ENCODE data around the gene PHIP. TPM values are rescaled to one million over a fixed set of nuclear protein-coding genes. Genes with fewer than 3 reads are reported as not detected.

The PHIP gene
- total and polyA plus RNA-seq, 9 of the 15 experiments (the other 6 are each of a cell fraction or from before 2014, with no cell fraction given), result 8.1 to 36.3 (median 16.5) TPM

DNA sequence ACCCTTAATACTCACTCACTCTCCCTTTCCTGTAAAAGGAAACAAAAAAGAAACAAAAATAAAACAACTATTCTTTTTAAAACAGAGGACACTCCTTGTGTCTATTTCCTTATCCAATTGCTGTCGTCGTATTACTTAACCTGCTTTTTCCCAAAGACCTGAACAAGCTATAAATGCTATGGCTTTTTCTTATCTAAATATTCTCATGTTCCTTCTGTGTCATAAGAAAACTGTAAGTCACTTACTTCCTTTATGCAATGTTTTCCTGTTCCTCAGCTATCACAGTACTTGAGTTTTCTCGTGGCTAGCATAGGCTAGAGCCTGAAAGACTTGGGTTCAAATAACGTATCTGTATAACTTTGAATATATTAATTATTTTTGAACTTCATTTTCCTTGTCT, 111.5 kb downstream of the PHIP start (continued):
- no peak for TF ChIP-seq HMG20B (CRISPR knock-in tag; IDR thresholded peaks at IDR 0.05)
- TF ChIP-seq NR4A1 (CRISPR knock-in tag; IDR thresholded peaks at IDR 0.05), result no peak
- TF ChIP-seq NR4A1 (tag; IDR thresholded peaks at IDR 0.05), result no peak

DNA sequence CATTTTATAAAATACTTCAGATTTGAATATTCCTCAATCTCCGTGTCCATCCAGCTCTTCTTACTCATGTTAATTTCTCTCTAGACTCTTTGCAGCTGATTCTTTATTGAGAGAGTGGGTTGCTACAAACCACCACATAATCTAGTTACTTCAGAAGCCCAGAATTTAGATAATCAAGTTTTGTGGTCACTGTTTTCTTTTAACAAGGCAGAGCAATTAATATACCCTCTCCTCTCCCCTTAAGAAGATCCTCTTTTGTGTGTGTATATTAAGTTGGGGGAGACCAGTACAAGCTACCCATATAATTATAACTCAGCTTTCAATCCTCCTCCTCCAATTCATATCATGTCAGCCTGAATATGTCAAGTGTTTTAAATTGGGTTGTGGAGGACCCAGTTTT, 115.6 kb downstream of the PHIP start:
- 92% methylated on average over 1 of the region's 1 CpG for WGBS (ENCODE audit: insufficient coverage, low coverage, missing lambda C conversion rate)
- POLR2A ChIA-PET, result interaction anchor here (0.7 kb wide), 1 partner anchor 17 kb away, joined by 5 read pairs; no protein-coding TSS in a partner anchor
- H4K20me1 ChIP-seq (replicated peaks; ENCODE audit: control insufficient read depth, insufficient read depth, low read length), result no peaks in the 10 kb centered on the region
- TF ChIP-seq, protein P1, sequence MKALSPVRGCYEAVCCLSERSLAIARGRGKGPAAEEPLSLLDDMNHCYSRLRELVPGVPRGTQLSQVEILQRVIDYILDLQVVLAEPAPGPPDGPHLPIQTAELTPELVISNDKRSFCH (CRISPR knock-in tag; IDR thresholded peaks at IDR 0.05), result no peak
- TF ChIP-seq, protein P1 (tag; IDR thresholded peaks at IDR 0.05), result no peak
- TF ChIP-seq PHF8 (IDR thresholded peaks at IDR 0.05; ENCODE audit: borderline replicate concordance, low read length), result no peak
- no peak for TF ChIP-seq SAFB2 (IDR thresholded peaks at IDR 0.05; ENCODE audit: borderline replicate concordance, low read depth, low read length, severe bottlenecking)
- TF ChIP-seq POLR2H (tag; IDR thresholded peaks at IDR 0.05; ENCODE audit: low read depth), result no peak
- no peak for TF ChIP-seq SMARCA5 (IDR thresholded peaks at IDR 0.05)
- TF ChIP-seq, protein P2, sequence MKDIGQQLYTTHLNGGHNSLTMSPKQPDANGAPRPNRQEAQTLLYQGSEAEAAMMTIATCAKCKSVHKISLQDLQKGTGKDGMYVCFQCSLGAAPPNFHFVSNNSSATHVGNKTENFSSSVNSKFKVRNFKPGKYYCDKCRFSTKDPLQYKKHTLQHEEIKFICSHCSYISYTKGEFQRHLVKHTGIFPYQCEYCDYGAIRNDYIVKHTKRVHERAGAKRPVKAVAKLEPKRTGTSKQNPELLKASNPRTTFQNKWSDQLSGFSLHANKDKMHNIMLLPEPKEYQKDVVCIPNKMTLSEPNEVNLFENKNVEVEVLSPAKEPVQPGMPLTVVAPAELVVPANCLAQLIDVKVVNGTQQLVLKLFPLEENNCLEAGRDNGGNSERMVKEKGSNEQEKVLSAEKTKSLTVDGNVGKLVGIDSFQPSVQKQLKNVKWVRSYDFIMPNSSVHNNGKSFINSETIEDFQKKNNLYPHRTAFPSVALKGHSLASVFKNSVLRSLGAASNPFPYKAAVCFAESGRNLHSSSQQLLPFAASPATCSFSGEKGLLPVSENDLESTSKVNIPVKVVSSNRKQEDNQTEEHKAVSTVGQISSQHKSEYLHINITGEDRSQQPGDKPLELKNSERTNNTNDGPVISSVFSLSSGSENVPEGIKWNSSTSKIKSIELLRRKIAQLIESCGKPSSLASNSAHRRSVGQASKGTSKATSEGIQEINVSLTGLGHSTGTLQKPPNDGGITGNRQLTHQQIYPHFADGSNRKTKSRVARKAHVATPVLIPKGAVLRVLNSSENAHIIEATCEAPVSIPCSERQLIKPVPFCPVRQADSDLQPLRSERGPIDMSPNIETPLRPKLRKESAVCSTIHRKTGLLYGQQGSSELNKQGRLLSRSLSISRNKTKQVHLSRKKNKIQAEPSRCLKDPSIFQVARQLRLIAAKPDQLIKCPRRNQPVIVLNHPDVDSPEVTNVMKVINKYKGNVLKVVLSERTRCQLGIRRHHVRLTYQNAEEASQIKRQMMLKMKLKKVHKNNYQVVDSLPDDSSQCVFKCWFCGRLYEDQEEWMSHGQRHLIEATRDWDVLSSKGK (CRISPR knock-in tag; IDR thresholded peaks at IDR 0.05), result no peak
- no peak for TF ChIP-seq ZNF274 (IDR thresholded peaks at IDR 0.05; ENCODE audit: borderline replicate concordance, low read depth, low read length)
- TF ChIP-seq, protein P3, sequence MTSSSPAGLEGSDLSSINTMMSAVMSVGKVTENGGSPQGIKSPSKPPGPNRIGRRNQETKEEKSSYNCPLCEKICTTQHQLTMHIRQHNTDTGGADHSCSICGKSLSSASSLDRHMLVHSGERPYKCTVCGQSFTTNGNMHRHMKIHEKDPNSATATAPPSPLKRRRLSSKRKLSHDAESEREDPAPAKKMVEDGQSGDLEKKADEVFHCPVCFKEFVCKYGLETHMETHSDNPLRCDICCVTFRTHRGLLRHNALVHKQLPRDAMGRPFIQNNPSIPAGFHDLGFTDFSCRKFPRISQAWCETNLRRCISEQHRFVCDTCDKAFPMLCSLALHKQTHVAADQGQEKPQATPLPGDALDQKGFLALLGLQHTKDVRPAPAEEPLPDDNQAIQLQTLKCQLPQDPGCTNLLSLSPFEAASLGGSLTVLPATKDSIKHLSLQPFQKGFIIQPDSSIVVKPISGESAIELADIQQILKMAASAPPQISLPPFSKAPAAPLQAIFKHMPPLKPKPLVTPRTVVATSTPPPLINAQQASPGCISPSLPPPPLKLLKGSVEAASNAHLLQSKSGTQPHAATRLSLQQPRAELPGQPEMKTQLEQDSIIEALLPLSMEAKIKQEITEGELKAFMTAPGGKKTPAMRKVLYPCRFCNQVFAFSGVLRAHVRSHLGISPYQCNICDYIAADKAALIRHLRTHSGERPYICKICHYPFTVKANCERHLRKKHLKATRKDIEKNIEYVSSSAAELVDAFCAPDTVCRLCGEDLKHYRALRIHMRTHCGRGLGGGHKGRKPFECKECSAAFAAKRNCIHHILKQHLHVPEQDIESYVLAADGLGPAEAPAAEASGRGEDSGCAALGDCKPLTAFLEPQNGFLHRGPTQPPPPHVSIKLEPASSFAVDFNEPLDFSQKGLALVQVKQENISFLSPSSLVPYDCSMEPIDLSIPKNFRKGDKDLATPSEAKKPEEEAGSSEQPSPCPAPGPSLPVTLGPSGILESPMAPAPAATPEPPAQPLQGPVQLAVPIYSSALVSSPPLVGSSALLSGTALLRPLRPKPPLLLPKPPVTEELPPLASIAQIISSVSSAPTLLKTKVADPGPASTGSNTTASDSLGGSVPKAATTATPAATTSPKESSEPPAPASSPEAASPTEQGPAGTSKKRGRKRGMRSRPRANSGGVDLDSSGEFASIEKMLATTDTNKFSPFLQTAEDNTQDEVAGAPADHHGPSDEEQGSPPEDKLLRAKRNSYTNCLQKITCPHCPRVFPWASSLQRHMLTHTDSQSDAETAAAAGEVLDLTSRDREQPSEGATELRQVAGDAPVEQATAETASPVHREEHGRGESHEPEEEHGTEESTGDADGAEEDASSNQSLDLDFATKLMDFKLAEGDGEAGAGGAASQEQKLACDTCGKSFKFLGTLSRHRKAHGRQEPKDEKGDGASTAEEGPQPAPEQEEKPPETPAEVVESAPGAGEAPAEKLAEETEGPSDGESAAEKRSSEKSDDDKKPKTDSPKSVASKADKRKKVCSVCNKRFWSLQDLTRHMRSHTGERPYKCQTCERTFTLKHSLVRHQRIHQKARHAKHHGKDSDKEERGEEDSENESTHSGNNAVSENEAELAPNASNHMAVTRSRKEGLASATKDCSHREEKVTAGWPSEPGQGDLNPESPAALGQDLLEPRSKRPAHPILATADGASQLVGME (CRISPR knock-in tag; IDR thresholded peaks at IDR 0.05), result no peak

More for the DNA sequence above, 115.6 kb downstream of the PHIP start:
- FAIRE-seq (no peak), ATAC-seq (no peak), DNase-seq (ENCODE audit: extremely low read depth in 1 of 4, low spot score in 3 of 4) (no peak)
- no peaks in the 10 kb centered on the region for H3K27me3 ChIP-seq (ENCODE audit: control insufficient read depth in 2 of 2, insufficient read depth in 2 of 2, low read length in 2 of 2)
- no peaks in the 10 kb centered on the region for H3K9me1 ChIP-seq (ENCODE audit: control insufficient read depth, insufficient read depth, low read length)
- H3K9ac ChIP-seq (ENCODE audit: insufficient read depth in 1 of 2, low read depth in 2 of 2, low read length in 2 of 2), result no peak overlapping the region
- H3K4me2 ChIP-seq (ENCODE audit: insufficient read depth, low read length), result no peak overlapping the region
- intact Hi-C loops (cut with micrococcal nuclease) (no loop called here), in situ Hi-C loops (cut with MboI) (no loop called here)
- H3K79me2 ChIP-seq (ENCODE audit: control insufficient read depth, insufficient read depth, low read length), result no peaks in the 10 kb centered on the region
- CTCF ChIA-PET (ENCODE audit: low intra/inter-chr PET ratio), result no interaction called here
- no TSS peak for BruUV-seq (replicated peaks)
- no peak overlapping the region for H3K27ac ChIP-seq (ENCODE audit: extremely low read depth, low read depth, low read length)
- no peaks in the 10 kb centered on the region for H3K4me1 ChIP-seq (replicated peaks in 1 of 2; ENCODE audit: control insufficient read depth in 2 of 2, insufficient read depth in 2 of 2, low read length in 2 of 2)
- H3K36me3 ChIP-seq (ENCODE audit: control insufficient read depth, insufficient read depth, low read length), result peaks cover 85% of the 10 kb centered on the region
- H3K9me3 ChIP-seq (replicated peaks; ENCODE audit: control insufficient read depth, insufficient read depth, low read depth, low read length), result no peaks in the 10 kb centered on the region
- no peak overlapping the region for H3K4me3 ChIP-seq
- H2AFZ ChIP-seq (ENCODE audit: low read depth, low read length), result no peak overlapping the region

All from K562 (cell line).